GM18526 (cell line): ENCODE data around the gene IRAG1.

Experiments used
- POLR2A ChIP-seq: IDR thresholded peaks from 3 replicates; pipeline ENCODE4 v1.6.1; 2011; ENCODE audit not compliant: insufficient read length; ENCODE audit errors: extremely low read depth

Gene IRAG1, protein sequence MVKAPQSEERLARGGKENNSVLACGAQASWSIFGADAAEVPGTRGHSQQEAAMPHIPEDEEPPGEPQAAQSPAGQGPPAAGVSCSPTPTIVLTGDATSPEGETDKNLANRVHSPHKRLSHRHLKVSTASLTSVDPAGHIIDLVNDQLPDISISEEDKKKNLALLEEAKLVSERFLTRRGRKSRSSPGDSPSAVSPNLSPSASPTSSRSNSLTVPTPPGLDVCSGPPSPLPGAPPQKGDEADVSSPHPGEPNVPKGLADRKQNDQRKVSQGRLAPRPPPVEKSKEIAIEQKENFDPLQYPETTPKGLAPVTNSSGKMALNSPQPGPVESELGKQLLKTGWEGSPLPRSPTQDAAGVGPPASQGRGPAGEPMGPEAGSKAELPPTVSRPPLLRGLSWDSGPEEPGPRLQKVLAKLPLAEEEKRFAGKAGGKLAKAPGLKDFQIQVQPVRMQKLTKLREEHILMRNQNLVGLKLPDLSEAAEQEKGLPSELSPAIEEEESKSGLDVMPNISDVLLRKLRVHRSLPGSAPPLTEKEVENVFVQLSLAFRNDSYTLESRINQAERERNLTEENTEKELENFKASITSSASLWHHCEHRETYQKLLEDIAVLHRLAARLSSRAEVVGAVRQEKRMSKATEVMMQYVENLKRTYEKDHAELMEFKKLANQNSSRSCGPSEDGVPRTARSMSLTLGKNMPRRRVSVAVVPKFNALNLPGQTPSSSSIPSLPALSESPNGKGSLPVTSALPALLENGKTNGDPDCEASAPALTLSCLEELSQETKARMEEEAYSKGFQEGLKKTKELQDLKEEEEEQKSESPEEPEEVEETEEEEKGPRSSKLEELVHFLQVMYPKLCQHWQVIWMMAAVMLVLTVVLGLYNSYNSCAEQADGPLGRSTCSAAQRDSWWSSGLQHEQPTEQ

GRCh38 chr11:10693509-10694081, at the start of gene IRAG1:
Gene IRAG1 (minus strand): TSS chr11:10693755. CDS start chr11:10693602, 153 bp downstream.
- no peak for TF ChIP-seq POLR2A

DNA sequence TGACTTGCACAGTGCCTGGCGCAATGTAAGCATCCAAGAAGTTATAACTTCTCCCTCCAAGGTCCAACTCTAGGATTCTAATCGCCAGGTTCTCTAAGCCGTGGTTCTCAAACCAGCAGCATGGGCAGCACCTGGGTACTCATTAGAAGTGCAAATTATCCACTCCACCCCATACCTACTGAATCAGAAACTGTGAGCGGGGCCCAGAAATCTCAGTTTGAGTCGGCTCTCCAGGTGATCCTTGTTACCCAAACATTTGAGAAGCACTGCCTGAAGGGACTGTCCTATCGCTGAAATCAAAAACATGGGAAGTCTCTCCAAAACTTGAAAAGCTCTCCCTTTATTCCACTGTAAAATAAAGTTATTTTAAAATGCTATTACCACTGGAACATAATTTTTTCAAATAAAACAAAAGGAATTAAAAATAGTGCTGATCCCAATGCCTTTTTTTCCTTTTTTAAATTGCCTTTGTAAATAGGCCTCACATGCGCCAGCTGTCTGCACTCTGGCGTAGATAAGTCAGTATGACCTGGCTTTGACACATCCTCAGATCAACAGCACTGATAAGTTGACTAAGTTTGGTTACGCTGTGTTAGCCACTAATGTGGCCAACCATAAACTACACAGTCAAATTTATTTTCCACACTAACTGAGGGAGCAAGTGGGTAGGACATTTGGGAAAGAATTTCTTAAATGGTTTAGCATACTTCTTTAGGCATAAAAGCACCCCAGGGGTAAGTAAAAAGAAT, 49.1 kb upstream of the IRAG1 start:
- TF ChIP-seq POLR2A: no peak

DNA sequence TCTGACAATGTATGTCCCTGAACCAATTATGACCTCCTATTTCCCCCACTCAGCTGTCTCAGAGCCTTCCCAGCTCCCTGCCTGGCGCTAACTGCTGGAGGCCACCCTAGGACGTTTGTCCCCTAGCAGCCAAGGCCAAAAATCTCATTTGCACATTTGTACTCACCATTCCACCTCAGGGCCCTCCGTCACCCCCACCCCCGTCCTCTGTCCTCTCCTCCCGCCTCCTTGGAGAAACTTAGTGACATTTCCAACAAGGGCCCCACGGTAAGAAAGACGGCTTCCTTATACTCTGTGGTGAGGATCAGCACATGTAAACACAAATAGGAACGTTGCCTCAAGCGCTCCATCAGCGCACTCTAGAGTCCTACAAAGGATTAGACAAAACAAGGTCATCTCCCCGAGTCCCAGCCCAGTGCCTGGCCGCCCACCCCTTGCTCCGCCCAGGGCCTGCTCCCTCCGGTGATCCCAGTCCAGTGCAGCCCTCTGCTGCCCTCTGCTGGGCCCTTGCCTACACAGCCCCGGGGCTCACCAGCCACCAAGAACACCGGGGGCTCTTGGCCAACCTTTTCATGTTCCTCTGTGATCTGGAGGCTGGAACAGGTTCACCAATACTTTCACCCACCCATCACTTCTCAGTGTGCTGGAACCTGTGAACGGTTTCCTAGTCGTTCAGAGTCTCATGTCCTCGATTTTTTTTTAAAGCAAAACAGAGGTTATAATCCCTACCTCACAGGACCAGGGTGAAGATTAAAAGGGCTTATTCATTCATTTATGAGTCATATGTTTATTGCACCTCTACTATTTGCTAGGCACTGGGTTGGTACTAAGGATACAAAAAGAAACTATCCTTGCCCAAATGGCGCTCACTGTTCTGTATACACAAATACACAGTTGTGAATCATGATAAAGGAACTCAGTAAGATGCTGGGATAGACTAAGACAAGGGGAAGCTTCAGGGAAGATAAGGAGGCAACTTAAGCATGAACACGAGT, 42.2 kb upstream of the IRAG1 start:
- TF ChIP-seq POLR2A: no peak

DNA sequence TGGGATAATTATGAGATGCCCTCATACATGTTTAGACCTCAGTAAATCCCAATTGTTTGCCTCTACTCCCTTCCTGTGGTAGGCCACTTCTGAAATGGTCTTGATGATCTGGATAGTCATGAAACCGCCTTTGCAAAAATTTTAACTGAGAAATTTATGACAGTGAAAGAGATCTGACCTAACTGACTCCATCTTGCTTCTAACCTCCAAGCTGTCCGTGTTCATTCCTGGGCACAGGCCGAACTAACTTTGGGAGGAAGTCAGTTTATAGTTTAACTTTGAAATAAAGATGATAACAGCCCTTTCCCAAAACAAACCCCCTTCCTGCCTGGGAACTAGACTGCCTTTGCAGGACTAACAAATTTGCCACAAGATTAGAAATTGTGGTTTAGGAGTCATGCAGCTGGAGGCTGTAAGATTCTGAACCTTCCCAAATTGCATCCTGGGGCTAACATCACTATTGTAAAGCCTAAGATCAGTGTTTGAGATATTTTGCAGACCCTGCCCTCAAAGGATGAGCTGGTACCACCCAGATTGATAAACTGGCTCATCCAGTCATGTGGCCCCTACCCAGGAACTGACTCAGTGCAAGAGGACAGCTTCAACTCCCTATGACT, 37.6 kb upstream of the IRAG1 start:
- TF ChIP-seq POLR2A: no peak

GRCh38 chr11:10730151-10730550, 36.6 kb upstream of the IRAG1 start:
- no peak for TF ChIP-seq POLR2A

DNA sequence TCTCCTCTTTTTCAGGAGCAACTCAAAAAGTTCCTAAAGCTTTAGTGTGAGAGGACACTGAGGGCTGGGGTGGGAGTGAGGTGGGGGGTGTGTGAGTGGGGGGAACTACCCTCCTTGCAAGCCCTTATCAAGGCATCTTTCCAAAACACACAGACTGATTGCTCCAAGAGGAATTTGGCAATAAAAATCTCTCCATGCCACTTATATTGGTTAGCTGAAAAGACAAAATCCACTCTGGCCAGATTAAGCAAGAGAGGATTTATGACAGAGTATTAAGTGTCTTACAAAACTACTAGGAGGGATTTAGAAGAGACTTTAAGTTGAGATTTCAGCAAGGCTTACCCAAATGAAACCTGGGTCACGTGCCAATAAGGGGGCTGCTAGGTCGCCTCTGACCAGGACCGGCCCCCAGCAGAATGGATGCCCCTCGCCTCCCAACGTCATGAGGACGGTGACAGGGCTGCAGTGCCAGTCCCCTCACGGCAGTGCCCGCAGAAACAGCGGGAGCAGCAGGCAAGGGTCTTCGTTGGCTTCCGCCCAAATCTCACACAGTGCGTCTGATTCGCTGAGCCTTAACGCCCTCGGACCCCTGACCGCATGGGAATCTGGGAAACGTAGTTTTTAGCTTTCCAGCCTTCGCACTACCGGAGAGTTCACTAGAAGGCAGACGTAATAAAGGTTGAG, 35.4 kb upstream of the IRAG1 start:
- TF ChIP-seq POLR2A: no peak

DNA sequence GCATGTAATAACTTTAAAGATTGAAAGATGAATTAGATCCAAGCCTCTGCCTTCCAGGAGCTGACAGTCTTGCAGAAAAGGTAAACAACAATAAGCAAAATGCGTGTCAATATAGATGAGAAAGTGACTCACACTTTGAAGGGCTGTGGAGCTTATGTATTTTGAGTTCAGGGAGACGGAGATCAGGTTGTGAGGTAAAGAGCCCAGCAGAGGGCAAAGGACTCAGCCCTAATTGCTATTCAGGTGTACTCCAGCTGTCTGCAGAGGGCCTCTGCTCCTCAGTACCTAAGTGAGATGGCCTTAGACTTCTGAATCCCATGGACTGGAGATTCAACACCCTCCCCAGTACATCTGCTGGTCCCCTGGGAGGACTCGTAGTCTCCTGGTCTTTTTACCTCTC, 34.6 kb upstream of the IRAG1 start:
- TF ChIP-seq POLR2A: no peak

DNA sequence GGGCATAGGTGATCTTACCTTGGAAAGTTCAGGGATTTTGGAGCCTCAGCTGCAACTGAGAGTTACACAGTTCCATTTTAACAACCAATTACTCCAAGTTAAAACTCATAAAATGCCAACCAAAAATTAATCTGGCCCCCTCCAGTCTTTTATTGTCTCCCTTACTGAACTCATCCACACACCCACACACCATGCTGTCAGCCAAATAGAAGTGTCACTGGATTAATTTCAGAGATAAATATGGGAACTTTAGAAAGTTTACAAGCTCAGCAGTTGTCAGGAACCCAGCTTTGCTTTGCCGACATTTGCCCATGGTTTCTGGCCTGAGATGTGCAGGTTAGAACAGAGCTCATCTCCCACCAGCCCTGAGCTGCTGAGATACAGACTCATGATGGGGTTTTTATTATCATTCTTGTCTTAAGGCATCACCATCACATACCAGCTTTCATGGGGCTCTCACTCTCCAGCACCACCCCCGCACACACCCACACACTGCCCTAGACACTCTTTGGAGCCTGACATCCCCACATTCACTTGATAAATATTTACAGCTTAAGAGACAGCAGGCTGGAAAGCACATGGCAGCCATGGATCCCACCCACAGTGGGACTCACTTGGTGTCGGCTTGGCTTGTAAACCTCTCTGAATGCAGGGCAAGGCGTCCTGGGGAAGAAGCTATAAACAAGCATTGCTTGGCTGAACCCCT, 33.7 kb upstream of the IRAG1 start:
- no peak for TF ChIP-seq POLR2A

DNA sequence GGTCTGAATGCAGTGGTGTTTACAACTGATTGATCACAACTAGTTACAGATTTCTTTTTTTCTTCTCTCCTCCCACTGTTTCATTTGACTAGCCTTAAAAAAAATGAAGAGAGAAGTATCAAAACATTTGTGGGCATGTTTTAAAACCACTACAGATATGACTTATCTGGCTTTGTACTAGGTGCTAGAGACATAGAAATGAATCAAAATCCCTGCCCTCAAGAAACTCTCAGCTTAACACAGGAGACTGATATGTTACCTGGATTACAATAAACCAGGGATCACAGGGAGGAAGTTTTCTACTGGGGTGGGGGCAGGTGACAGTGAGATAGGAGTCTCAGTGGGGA, 32.3 kb upstream of the IRAG1 start:
- TF ChIP-seq POLR2A: no peak

- TF ChIP-seq POLR2A: no peak
Observed at GRCh38 chr11:10725114-10725906, 31.8 kb upstream of the IRAG1 start.

DNA sequence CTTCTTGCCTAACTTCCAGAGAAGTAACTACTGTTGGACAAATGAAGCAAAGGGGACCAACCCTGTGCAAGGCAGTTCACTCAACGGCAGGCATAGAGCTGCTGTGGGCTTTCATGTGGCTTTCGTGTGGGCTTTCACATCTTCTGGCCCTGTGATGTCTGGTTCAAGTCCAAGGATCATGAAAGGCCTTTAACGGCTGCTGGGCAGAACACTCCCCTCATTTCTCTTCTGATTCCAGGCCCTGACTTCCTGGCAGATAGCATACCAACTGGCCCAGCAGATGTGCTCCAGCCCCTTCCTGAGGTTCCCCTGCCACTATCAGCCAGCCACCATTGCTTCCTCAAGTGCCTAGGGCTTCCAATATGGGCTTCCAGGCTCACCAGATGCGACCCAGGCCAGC, 28.8 kb upstream of the IRAG1 start:
- TF ChIP-seq POLR2A: no peak
